ENCODE data around the gene MYOM3. TPM values are rescaled to one million over a fixed set of nuclear protein-coding genes. Genes with fewer than 3 reads are reported as not detected.

The MYOM3 gene
- total RNA-seq, 1 experiment from 2014 or later: 7.9 TPM

DNA sequence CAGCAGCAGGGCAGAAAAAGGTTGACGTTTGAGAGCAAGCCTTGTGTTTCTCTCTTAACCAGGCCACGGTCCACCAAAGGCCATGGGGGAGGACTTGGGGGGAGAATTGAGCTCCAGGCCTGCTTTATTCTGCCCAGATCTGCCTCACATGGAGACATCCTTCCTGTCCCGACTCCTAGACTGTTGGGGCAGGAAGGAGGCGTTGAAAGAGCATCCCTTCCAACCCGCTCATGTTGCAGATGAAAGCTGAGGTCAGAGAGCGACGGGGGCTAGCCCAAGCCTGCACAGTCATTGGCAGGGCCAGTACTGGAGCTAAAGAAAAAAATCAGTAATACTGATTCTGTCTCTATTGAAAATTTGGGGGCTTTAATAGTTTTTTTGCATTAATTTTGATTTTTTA, 46.6 kb downstream of the MYOM3 start:
- no peaks in the 10 kb centered on the region for H3K79me2 ChIP-seq (ENCODE audit: insufficient read depth, low read length)
- H3K27me3 ChIP-seq (ENCODE audit: insufficient read depth, low read length): no peaks in the 10 kb centered on the region
- intact Hi-C loops (cut with micrococcal nuclease): no loop called here

GRCh38 chr1:24062221-24062620, 49.7 kb downstream of the MYOM3 start:
- Histone ChIP-seq H2AFZ (ENCODE audit: low read depth, low read length, poor library complexity, severe bottlenecking) (no peak overlapping the region), H4K20me1 (ENCODE audit: insufficient read depth) (no peaks in the 10 kb centered on the region), H3K79me2 (ENCODE audit: insufficient read depth, low read length) (no peaks in the 10 kb centered on the region), H3K4me3 (replicated peaks in 1 of 2; ENCODE audit: low read depth in 1 of 2, low read length in 2 of 2) (no peak overlapping the region), H3K4me2 (ENCODE audit: low read length) (no peak overlapping the region), H3K27me3 (ENCODE audit: insufficient read depth, low read length) (no peaks in the 10 kb centered on the region), H3K4me1 (ENCODE audit: control insufficient read depth in 1 of 2, insufficient read depth in 2 of 2, low read length in 2 of 2) (no peaks in the 10 kb centered on the region), H3K9me2 (ENCODE audit: insufficient read depth) (no peaks in the 10 kb centered on the region), H3K9me3 (ENCODE audit: control insufficient read depth in 1 of 2, insufficient read depth in 1 of 2, low read depth in 1 of 2, low read length in 2 of 2) (no peaks in the 10 kb centered on the region), H3K9ac (ENCODE audit: low read length) (no peak overlapping the region), H3K36me3 (ENCODE audit: control insufficient read depth in 1 of 2, insufficient read depth in 2 of 2, low read length in 2 of 2) (no peaks in the 10 kb centered on the region), H3K27ac (ENCODE audit: low read depth, low read length) (no peak overlapping the region)
- no peak for DNase-seq (ENCODE audit: low read depth, low spot score)
- TF ChIP-seq POLR2A (IDR thresholded peaks at IDR 0.05; ENCODE audit: borderline replicate concordance, extremely low read depth, insufficient read depth, insufficient read length): no peak
- TF ChIP-seq MAX (IDR thresholded peaks at IDR 0.05): no peak
- no peak for TF ChIP-seq CEBPB (IDR thresholded peaks at IDR 0.05; ENCODE audit: low read depth)
- no peak for TF ChIP-seq RAD21 (IDR thresholded peaks at IDR 0.05; ENCODE audit: low read depth)
- no peak for TF ChIP-seq JUND (IDR thresholded peaks at IDR 0.05)
- TF ChIP-seq EGR1 (IDR thresholded peaks at IDR 0.05; ENCODE audit: low read depth): no peak
- no peak for TF ChIP-seq FOSL1 (IDR thresholded peaks at IDR 0.05; ENCODE audit: low read depth)
- TF ChIP-seq SP1 (IDR thresholded peaks at IDR 0.05; ENCODE audit: low read depth): no peak
- no peak for TF ChIP-seq ELF1 (IDR thresholded peaks at IDR 0.05; ENCODE audit: borderline replicate concordance, low read depth)
- TF ChIP-seq POLR2AphosphoS5 (IDR thresholded peaks at IDR 0.05; ENCODE audit: low read depth, low read length): no peak
- TF ChIP-seq EZH2 (IDR thresholded peaks at IDR 0.05): no peak
- TF ChIP-seq ZFX (IDR thresholded peaks at IDR 0.05): no peak
- TF ChIP-seq, protein P1, sequence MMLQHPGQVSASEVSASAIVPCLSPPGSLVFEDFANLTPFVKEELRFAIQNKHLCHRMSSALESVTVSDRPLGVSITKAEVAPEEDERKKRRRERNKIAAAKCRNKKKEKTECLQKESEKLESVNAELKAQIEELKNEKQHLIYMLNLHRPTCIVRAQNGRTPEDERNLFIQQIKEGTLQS (IDR thresholded peaks at IDR 0.05): no peak
- TF ChIP-seq EZH2phosphoT487 (IDR thresholded peaks at IDR 0.05; ENCODE audit: borderline replicate concordance): no peak
- TF ChIP-seq, protein P2, sequence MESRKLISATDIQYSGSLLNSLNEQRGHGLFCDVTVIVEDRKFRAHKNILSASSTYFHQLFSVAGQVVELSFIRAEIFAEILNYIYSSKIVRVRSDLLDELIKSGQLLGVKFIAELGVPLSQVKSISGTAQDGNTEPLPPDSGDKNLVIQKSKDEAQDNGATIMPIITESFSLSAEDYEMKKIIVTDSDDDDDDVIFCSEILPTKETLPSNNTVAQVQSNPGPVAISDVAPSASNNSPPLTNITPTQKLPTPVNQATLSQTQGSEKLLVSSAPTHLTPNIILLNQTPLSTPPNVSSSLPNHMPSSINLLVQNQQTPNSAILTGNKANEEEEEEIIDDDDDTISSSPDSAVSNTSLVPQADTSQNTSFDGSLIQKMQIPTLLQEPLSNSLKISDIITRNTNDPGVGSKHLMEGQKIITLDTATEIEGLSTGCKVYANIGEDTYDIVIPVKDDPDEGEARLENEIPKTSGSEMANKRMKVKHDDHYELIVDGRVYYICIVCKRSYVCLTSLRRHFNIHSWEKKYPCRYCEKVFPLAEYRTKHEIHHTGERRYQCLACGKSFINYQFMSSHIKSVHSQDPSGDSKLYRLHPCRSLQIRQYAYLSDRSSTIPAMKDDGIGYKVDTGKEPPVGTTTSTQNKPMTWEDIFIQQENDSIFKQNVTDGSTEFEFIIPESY (IDR thresholded peaks at IDR 0.05; ENCODE audit: extremely low read depth, insufficient replicate concordance, low read length): no peak
- TF ChIP-seq ZNF274 (IDR thresholded peaks at IDR 0.05; ENCODE audit: low read depth, low read length): no peak
- TF ChIP-seq SIN3A (IDR thresholded peaks at IDR 0.05; ENCODE audit: low read depth): no peak
- ChIA-PET RAD21 (ENCODE audit: low non-redundant PET in 1 of 2, low total read pairs in 2 of 2, uncharacterized antibody in 2 of 2, unreplicated experiment in 2 of 2) (no interaction called here), POLR2A (no interaction called here), CTCF (no interaction called here)
- intact Hi-C loops (cut with micrococcal nuclease): no loop called here
- ATAC-seq: no peak
- no TSS peak for BruUV-seq (replicated peaks)

More for the DNA sequence above, 46.6 kb downstream of the MYOM3 start:
- Histone ChIP-seq H4K20me1 (ENCODE audit: insufficient read depth) (no peaks in the 10 kb centered on the region), H3K9ac (ENCODE audit: low read length) (no peak overlapping the region), H3K27ac (ENCODE audit: low read depth, low read length) (no peak overlapping the region), H3K4me3 (replicated peaks in 1 of 2; ENCODE audit: low read depth in 1 of 2, low read length in 2 of 2) (no peak overlapping the region), H3K9me3 (ENCODE audit: control insufficient read depth in 1 of 2, insufficient read depth in 1 of 2, low read depth in 1 of 2, low read length in 2 of 2) (no peaks in the 10 kb centered on the region), H3K4me2 (ENCODE audit: low read length) (no peak overlapping the region), H3K4me1 (ENCODE audit: control insufficient read depth in 1 of 2, insufficient read depth in 2 of 2, low read length in 2 of 2) (peaks cover 0 to 9% of the 10 kb centered on the region in 2 experiments; a peak in 1 of 4 replicates), H2AFZ (ENCODE audit: low read depth, low read length, poor library complexity, severe bottlenecking) (no peak overlapping the region), H3K36me3 (ENCODE audit: control insufficient read depth in 1 of 2, insufficient read depth in 2 of 2, low read length in 2 of 2) (no peaks in the 10 kb centered on the region), H3K9me2 (ENCODE audit: insufficient read depth) (no peaks in the 10 kb centered on the region)
- POLR2A ChIA-PET: no interaction called here
- DNase-seq (ENCODE audit: low read depth, low spot score): no peak
- CTCF ChIA-PET: no interaction called here
- RAD21 ChIA-PET (ENCODE audit: low non-redundant PET in 1 of 2, low total read pairs in 2 of 2, uncharacterized antibody in 2 of 2, unreplicated experiment in 2 of 2): interaction anchor here in 1 of 2 experiments (0.7 kb wide), 1 partner anchor 37 kb away, joined by 3 read pairs; no protein-coding TSS in a partner anchor
- ATAC-seq: no peak
- no TSS peak for BruUV-seq (replicated peaks)
- no peak for TF ChIP-seq JUND (IDR thresholded peaks at IDR 0.05)
- TF ChIP-seq POLR2A (IDR thresholded peaks at IDR 0.05; ENCODE audit: borderline replicate concordance, extremely low read depth, insufficient read depth, insufficient read length): no peak
- no peak for TF ChIP-seq EZH2phosphoT487 (IDR thresholded peaks at IDR 0.05; ENCODE audit: borderline replicate concordance)
- TF ChIP-seq, protein P1 (IDR thresholded peaks at IDR 0.05): no peak
- TF ChIP-seq YY1 (IDR thresholded peaks at IDR 0.05; ENCODE audit: extremely low read depth, insufficient replicate concordance, low read depth, low read length): no peak
